DOHH2 (cell line): Measurements from ENCODE around the gene ABI1.

ENCODE experiments used
- H3F3A ChIP-seq: fragments of 200-600 bp; sonication (generic), shearing (Covaris generic); 2 replicates; pipeline ENCODE4 v1.6.0; 2016; ENCODE audit warnings: antibody characterized with exemption, mild to moderate bottlenecking; ENCODE audit not compliant: control insufficient read depth, insufficient read depth
- H3K27ac ChIP-seq: fragments of 200-600 bp; sonication (generic); 2 replicates; pipeline ENCODE4 v1.5.1; 2014; ENCODE audit warnings: low read depth, mild to moderate bottlenecking, low read length, moderate library complexity
- H3K27me3 ChIP-seq: fragments of 200-600 bp; sonication (generic); 2 replicates; pipeline ENCODE4 v1.6.1; 2014; ENCODE audit warnings: mild to moderate bottlenecking, low read length, mixed read lengths; ENCODE audit not compliant: control insufficient read depth
- H3K36me3 ChIP-seq: fragments of 200-600 bp; sonication (generic); 2 replicates; pipeline ENCODE4 v1.6.1; 2014; ENCODE audit warnings: mild to moderate bottlenecking, low read length, moderate library complexity, mixed read lengths; ENCODE audit not compliant: control insufficient read depth
- H3K4me1 ChIP-seq: fragments of 200-600 bp; sonication (generic); 2 replicates; pipeline ENCODE4 v1.6.1; 2014; ENCODE audit warnings: mild to moderate bottlenecking, low read length, mixed read lengths; ENCODE audit not compliant: control insufficient read depth
- H3K4me2 ChIP-seq: fragments of 200-600 bp; sonication (generic); 2 replicates; pipeline ENCODE4 v1.6.0; 2014; ENCODE audit warnings: mild to moderate bottlenecking, low read length, moderate library complexity
- H3K4me3 ChIP-seq: fragments of 200-600 bp; sonication (generic); 2 replicates; pipeline ENCODE4 v1.5.1; 2014; ENCODE audit warnings: mild to moderate bottlenecking, low read length, mixed read lengths
- H3K79me2 ChIP-seq: fragments of 200-600 bp; sonication (generic); 2 replicates; pipeline ENCODE4 v1.6.1; 2014; ENCODE audit warnings: mild to moderate bottlenecking, low read length, mixed read lengths; ENCODE audit not compliant: control insufficient read depth
- H3K9me2 ChIP-seq: fragments of 200-600 bp; sonication (generic); replicated peaks from 2 replicates; pipeline ENCODE4 v1.6.1; 2014; ENCODE audit warnings: mild to moderate bottlenecking, low read length, mixed read lengths; ENCODE audit not compliant: control insufficient read depth
- H3K9me3 ChIP-seq: fragments of 200-600 bp; sonication (generic); 2 replicates; pipeline ENCODE4 v1.6.1; 2014; ENCODE audit warnings: antibody characterized with exemption, low read length, mixed read lengths; ENCODE audit not compliant: control insufficient read depth, insufficient read depth
- H4K20me1 ChIP-seq: fragments of 200-600 bp; sonication (generic); 2 replicates; pipeline ENCODE4 v1.6.0; 2014; ENCODE audit warnings: low read depth, mild to moderate bottlenecking, antibody characterized with exemption, low read length, moderate library complexity; ENCODE audit not compliant: control insufficient read depth, insufficient read depth
- EZH2phosphoT487 ChIP-seq: fragments of 200-600 bp; sonication (generic); IDR thresholded peaks from 2 replicates; pipeline ENCODE4 v1.6.1; 2017; ENCODE audit warnings: borderline replicate concordance, mild to moderate bottlenecking, antibody characterized with exemption, low read length, moderate library complexity, mixed read lengths
- TF ChIP-seq, protein P1 (sequence below): fragments of 200-600 bp; sonication (generic); IDR thresholded peaks from one replicate; pipeline ENCODE4 v1.5.1; 2014; ENCODE audit warnings: antibody characterized with exemption, mild to moderate bottlenecking, low read depth, low read length; ENCODE audit not compliant: poor library complexity, severe bottlenecking

Gene ABI1

DNA sequence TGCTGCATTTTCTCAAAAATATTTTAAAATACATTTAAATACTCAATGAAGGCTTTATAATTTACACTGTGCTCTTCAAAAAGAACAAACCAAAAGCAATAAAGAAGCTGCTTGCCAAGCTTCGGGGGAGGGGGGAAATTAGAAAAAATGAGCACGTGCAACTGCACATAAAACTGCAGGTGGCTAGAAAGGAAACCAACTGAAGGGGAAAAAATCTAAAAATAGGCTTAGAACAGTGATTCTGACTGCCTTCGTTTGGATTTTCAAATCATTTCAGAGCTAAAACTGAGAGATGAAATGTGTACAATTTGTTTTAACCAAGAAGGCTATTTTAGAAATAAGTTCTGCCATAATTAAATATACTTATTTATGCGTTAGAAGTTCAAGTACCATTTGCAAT is 61.4 kb downstream of the ABI1 start:
- TF ChIP-seq, protein P1, sequence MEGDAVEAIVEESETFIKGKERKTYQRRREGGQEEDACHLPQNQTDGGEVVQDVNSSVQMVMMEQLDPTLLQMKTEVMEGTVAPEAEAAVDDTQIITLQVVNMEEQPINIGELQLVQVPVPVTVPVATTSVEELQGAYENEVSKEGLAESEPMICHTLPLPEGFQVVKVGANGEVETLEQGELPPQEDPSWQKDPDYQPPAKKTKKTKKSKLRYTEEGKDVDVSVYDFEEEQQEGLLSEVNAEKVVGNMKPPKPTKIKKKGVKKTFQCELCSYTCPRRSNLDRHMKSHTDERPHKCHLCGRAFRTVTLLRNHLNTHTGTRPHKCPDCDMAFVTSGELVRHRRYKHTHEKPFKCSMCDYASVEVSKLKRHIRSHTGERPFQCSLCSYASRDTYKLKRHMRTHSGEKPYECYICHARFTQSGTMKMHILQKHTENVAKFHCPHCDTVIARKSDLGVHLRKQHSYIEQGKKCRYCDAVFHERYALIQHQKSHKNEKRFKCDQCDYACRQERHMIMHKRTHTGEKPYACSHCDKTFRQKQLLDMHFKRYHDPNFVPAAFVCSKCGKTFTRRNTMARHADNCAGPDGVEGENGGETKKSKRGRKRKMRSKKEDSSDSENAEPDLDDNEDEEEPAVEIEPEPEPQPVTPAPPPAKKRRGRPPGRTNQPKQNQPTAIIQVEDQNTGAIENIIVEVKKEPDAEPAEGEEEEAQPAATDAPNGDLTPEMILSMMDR = no peak
- no peak for TF ChIP-seq EZH2phosphoT487
- Histone ChIP-seq H3K79me2 (peaks cover 94% of the 10 kb centered on the region), H3K36me3 (peaks cover 49% of the 10 kb centered on the region), H3K4me3 (peak overlapping the region; percentile 68), H3K4me1 (peaks cover 98% of the 10 kb centered on the region), H3F3A (peaks cover 34% of the 10 kb centered on the region), H3K9me2 (no peaks in the 10 kb centered on the region), H3K9me3 (peaks cover 27% of the 10 kb centered on the region), H4K20me1 (no peaks in the 10 kb centered on the region), H3K27ac (peak overlapping the region; percentile 99), H3K4me2 (peak overlapping the region; percentile 80), H3K27me3 (no peaks in the 10 kb centered on the region)

DNA sequence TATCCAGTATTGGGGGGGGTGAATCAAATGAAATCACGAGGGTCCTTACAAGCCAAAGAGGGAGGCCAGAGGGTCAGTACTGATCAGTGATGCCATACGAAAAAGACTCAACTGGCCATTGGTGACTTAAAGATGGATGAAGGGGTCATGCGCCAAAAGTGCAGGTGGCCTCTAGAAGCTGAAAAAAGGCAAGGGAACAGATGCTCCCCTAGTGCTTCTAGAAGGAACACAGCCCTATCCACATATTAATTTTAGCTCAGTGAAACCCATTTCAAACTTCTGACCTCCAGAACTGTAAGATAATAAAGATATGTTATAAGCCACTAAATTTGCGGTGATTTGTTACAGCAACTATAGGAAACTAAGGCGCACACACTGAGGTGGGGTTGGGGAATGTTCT is 62.5 kb downstream of the ABI1 start:
- Histone ChIP-seq H3K27me3 (no peaks in the 10 kb centered on the region), H3K27ac (peak overlapping the region; percentile 99), H3K4me3 (peak overlapping the region; percentile 68), H3K9me2 (no peaks in the 10 kb centered on the region), H3K4me2 (peak overlapping the region; percentile 80), H3K9me3 (peaks cover 27% of the 10 kb centered on the region), H3K4me1 (peaks cover 98% of the 10 kb centered on the region), H4K20me1 (no peaks in the 10 kb centered on the region), H3K36me3 (peaks cover 49% of the 10 kb centered on the region), H3F3A (peaks cover 35% of the 10 kb centered on the region), H3K79me2 (peaks cover 94% of the 10 kb centered on the region)
- TF ChIP-seq, protein P1 = peak; percentile 22
- no peak for TF ChIP-seq EZH2phosphoT487

DNA sequence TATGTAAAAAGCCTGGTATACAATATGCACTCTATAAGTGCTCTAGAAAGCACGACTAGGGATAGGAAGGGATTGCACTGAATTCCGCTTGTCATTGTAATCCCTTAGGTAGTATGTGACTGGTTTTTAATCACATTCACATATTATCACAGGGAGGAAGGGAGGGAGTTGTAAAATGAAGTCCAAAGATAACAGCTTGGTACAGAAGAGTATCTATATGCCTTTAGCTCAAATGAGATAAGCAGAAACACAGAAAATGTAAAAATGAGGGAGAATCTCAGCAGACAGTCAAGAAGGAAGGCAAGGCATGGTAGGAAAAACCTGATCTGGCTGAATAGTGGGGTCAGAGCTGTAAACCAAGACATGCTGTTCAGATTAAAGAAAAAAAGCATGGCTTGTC is 63.4 kb downstream of the ABI1 start:
- Histone ChIP-seq H3K4me2 (no peak overlapping the region; the same call in 1 of the 2 replicates), H3K4me3 (no peak overlapping the region), H3F3A (peaks cover 40% of the 10 kb centered on the region), H3K9me3 (peaks cover 27% of the 10 kb centered on the region), H4K20me1 (no peaks in the 10 kb centered on the region), H3K36me3 (peaks cover 57% of the 10 kb centered on the region), H3K4me1 (peaks cover 98% of the 10 kb centered on the region), H3K9me2 (no peaks in the 10 kb centered on the region), H3K27me3 (no peaks in the 10 kb centered on the region), H3K79me2 (peaks cover 94% of the 10 kb centered on the region), H3K27ac (peak overlapping the region; percentile 99)
- TF ChIP-seq, protein P1 = no peak
- TF ChIP-seq EZH2phosphoT487 = no peak
